B cell (primary cell): Measurements from ENCODE around the gene SYNJ1.

Experiments used
- CTCF ChIP-seq: fragments of 200-600 bp; IDR thresholded peaks from one replicate; pipeline ENCODE4 v1.8.0; 2022; ENCODE audit warnings: antibody characterized with exemption, mild to moderate bottlenecking
- EZH2 ChIP-seq: IDR thresholded peaks from 2 replicates; pipeline ENCODE4 v1.6.1; 2012; ENCODE audit warnings: borderline replicate concordance, low read depth, mild to moderate bottlenecking, moderate library complexity, low read length; ENCODE audit not compliant: insufficient read depth, poor library complexity, severe bottlenecking

DNA sequence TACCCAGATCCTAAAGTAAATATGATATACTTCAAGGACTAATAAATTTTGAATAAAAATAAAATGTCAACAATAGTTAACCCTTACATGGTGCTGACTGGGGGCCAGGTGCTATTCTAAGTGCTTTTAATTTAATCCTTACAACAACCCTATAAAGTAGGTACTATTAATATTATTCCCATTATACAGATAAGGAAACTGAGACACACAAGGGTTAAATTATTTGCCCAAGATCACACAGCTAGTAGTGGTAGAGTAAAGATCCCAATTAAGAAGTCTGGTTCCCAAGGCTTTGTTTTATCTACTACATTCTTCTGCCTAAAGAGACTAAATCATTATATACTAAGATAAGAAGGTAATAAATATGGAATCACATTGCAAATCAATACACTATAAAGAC lies 34.2 kb downstream of the SYNJ1 start:
- TF ChIP-seq CTCF (no peak), EZH2 (no peak)
